Measurements from ENCODE around the gene SPTSSB.

Gene SPTSSB

GRCh38 chr3:161322781-161323568 lies 48.3 kb downstream of the SPTSSB start:
- in situ Hi-C loops (cut with HindIII; ENCODE audit: low pct_unique_long_range_greater_than_20kb, low sequenced_read_pairs): no loop called here

GRCh38 chr3:161320837-161321236 lies 50.5 kb downstream of the SPTSSB start:
- DNase-seq (ENCODE audit: low read depth in 1 of 2, low spot score in 1 of 2): no peak
- TF ChIP-seq JUND (IDR thresholded peaks at IDR 0.05; ENCODE audit: low read depth): no peak
- in situ Hi-C loops (cut with HindIII; ENCODE audit: low pct_unique_long_range_greater_than_20kb, low sequenced_read_pairs): no loop called here

More at GRCh38 chr3:161322781-161323568, 48.3 kb downstream of the SPTSSB start:
- peak in 1 of 2 experiments; percentile 65 for DNase-seq (ENCODE audit: low read depth in 1 of 2, low spot score in 1 of 2)
- TF ChIP-seq JUND (IDR thresholded peaks at IDR 0.05; ENCODE audit: low read depth): peak; percentile 53; the same call in 1 of the 2 replicates

- no peak for TF ChIP-seq JUND (IDR thresholded peaks at IDR 0.05; ENCODE audit: low read depth)
- DNase-seq (ENCODE audit: low read depth in 1 of 2, low spot score in 1 of 2): no peak
- in situ Hi-C loops (cut with HindIII; ENCODE audit: low pct_unique_long_range_greater_than_20kb, low sequenced_read_pairs): no loop called here
Measured at GRCh38 chr3:161319867-161320266, 51.5 kb downstream of the SPTSSB start.

- in situ Hi-C loops (cut with HindIII; ENCODE audit: low pct_unique_long_range_greater_than_20kb, low sequenced_read_pairs): no loop called here
- DNase-seq (ENCODE audit: low read depth in 1 of 2, low spot score in 1 of 2): no peak
- no peak for TF ChIP-seq JUND (IDR thresholded peaks at IDR 0.05; ENCODE audit: low read depth)
Measured at GRCh38 chr3:161317077-161317476, 54.2 kb downstream of the SPTSSB start.

DNA sequence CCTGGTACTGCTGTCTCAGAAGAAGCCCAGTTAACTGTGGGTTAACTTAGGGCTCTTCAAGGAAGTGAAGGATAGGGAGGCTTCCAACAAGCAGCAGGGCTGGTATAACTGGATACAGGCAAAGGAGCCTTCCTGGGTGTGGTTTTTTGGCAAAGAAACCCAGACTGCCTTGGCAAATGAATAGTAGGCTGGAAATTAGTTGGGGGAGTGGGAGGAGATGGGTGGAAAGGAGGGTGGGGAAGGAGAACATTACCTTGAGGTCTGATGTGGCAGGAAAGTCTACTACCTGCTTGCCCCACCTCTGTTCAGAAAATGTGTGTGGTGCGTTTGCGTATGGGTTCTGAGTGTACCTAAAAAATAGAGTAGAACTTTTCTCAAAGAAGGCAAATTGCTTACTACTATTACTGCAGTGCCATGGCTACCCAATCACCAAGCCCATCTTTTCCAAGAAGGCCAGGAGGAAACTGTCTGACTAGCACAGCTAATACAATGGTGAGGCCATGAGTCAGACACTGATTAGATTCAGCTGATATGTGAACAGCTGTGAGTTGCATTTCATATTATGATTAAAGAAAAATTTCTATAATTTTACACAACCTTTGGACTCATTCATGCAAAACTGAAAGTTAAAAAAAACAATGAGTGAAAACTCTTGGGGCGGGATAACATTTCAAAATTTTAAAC lies 55.2 kb downstream of the SPTSSB start:
- DNase-seq (ENCODE audit: low read depth in 1 of 2, low spot score in 1 of 2): peak in 1 of 2 experiments; percentile 86
- no peak for TF ChIP-seq JUND (IDR thresholded peaks at IDR 0.05; ENCODE audit: low read depth)
- in situ Hi-C loops (cut with HindIII; ENCODE audit: low pct_unique_long_range_greater_than_20kb, low sequenced_read_pairs): no loop called here

DNA sequence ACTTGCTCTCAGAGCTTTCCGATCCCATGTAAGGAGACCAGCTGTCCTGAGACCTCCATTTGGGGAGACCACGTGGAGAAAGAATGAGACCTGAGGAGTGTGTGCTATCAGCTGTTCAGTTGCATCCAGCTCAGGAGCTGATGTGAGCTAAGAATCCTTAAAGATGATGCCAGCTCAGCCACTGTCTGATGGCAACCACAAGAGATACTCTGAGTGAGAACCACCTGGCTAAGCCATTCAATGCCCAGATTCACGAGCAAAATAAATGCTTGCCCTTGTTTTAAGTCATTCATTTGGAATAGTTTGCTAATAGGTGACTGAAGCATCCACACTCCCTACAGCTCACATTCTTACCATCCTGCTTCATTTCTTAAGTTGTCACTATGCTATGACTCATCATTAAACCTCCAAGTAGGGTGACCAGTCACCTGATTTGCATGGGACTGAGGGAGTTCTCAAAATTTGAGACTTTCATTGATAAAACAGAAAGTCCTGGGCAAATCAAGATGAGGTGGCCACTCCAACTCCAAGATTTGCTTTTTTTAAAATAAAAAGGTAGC lies 56.4 kb downstream of the SPTSSB start:
- no peak for TF ChIP-seq JUND (IDR thresholded peaks at IDR 0.05; ENCODE audit: low read depth)
- in situ Hi-C loops (cut with HindIII; ENCODE audit: low pct_unique_long_range_greater_than_20kb, low sequenced_read_pairs): no loop called here
- no peak for DNase-seq (ENCODE audit: low read depth in 1 of 2, low spot score in 1 of 2)

- no peak for DNase-seq (ENCODE audit: low read depth in 1 of 2, low spot score in 1 of 2)
- TF ChIP-seq JUND (IDR thresholded peaks at IDR 0.05; ENCODE audit: low read depth): no peak
Measured at GRCh38 chr3:161310649-161311423, 60.5 kb downstream of the SPTSSB start.

DNA sequence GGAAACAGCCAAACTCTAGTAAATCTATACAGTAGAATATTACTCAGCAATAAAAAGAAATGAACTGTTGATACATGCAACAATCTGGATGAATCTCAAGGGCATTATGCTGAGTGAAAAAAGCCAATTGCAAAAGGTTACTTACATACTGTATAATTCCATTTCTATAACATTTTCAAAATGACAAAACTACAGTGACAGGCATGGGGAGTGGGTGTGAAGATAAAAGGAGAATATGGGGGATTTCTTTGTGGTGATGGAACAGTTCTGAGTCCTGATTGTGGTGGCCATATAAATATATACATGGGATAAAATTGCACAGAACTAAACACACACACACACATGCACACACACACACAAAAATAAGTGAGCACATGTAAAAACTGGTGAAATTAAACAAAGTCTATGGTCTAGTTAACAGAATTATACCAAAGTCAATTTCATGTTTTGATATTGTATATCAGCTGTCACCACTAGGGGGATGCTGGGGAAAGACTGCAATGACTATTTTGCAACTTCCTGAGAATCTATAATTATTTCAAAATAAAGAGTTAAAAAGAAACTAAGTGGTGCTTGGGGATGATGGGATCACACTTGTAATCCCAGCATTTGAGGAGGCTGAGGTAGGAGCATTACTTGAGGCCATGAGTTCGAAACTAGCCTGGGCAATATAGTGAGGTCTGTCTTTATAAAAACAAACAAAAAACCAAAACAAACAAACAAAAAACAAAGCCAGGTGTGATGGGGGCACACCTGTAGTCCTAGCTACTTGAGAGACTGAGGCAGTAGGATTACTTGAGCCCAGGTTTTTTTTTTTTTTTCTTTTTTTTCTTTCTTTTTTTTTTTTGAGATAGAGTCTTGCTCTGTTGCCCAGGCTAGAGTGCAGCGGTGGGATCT lies 66.0 kb downstream of the SPTSSB start:
- in situ Hi-C loops (cut with HindIII; ENCODE audit: low pct_unique_long_range_greater_than_20kb, low sequenced_read_pairs): no loop called here
- no peak for TF ChIP-seq JUND (IDR thresholded peaks at IDR 0.05; ENCODE audit: low read depth)
- DNase-seq (ENCODE audit: low read depth in 1 of 2, low spot score in 1 of 2): peak in 1 of 2 experiments; percentile 59

More at GRCh38 chr3:161310649-161311423, 60.5 kb downstream of the SPTSSB start:
- in situ Hi-C loops (cut with HindIII; ENCODE audit: low pct_unique_long_range_greater_than_20kb, low sequenced_read_pairs): no loop called here

GRCh38 chr3:161296814-161297213 lies 74.5 kb downstream of the SPTSSB start:
- TF ChIP-seq JUND (IDR thresholded peaks at IDR 0.05; ENCODE audit: low read depth): no peak
- in situ Hi-C loops (cut with HindIII; ENCODE audit: low pct_unique_long_range_greater_than_20kb, low sequenced_read_pairs): no loop called here
- no peak for DNase-seq (ENCODE audit: low read depth in 1 of 2, low spot score in 1 of 2)

- in situ Hi-C loops (cut with HindIII; ENCODE audit: low pct_unique_long_range_greater_than_20kb, low sequenced_read_pairs): no loop called here
- TF ChIP-seq JUND (IDR thresholded peaks at IDR 0.05; ENCODE audit: low read depth): no peak
- no peak for DNase-seq (ENCODE audit: low read depth in 1 of 2, low spot score in 1 of 2)
Measured at GRCh38 chr3:161295325-161295724, 76.0 kb downstream of the SPTSSB start.
